HG03159 (cell line): ENCODE data around the gene SPI1.
"Not testable (repeated sequence)": the region's sequence is repeated elsewhere in the genome, so short reads cannot be mapped to it uniquely, and the experiment has no call there.

ENCODE experiments used
- ATAC-seq: cut with Tn5 transposase; IDR thresholded peaks from one replicate; pipeline ENCODE4 v1.9.1; 2021; ENCODE audit warnings: mild to moderate bottlenecking, moderate library complexity; ENCODE audit not compliant: unreplicated experiment

The SPI1 gene

DNA sequence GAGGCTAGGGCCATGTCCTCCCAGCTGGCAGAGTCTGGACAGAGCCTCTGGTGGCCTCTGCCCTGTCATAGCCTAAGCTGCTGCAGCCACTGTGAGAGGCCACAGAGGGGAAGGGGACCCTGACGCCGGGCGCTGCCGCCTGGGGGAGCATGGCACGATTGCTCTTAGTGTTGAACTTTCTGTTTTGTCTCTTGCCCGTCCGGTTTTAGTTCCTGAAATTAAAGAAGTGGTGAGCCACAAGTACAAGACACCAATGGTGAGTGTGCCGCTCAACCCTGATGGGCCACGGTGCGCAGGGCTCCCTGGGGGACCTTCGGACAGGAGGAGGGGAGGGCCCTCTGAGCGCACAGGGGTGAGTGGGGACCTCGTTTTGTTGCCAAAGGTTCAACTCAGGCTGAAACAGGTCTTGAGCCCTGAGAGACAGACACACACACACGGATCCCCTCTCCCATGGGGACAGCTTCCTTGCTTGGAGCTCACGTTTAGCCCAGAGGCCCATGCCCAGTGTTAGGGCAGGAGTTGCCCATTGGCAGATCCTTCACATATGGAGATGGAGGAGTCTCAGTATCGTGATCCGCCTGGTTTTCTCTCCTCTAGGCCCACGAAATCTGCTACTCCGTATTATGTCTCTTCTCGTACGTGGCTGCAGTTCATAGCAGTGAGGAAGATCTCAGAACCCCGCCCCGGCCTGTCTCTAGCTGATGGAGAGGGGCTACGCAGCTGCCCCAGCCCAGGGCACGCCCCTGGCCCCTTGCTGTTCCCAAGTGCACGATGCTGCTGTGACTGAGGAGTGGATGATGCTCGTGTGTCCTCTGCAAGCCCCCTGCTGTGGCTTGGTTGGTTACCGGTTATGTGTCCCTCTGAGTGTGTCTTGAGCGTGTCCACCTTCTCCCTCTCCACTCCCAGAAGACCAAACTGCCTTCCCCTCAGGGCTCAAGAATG is 49.6 kb downstream of the SPI1 start:
- ATAC-seq, result peak; percentile 55

DNA sequence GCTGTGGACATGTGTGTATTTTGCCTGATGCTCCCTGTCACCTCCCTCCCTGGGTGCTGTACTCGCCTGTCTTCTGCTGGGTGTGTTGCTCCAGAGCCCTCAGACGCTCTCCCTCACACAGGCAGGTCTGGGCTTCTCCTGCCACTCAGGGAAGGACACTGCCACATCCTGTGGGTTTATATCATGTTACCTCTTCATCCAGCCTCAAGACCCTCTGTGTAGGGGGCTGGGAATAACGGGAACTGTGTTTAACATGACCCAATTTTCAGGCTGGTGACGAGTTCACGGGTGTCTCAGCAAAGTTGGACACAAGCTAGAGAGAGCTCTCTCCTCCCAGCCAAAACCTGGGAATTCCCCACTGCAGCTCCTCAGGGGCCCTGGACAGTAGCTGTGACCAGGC is 50.4 kb downstream of the SPI1 start:
- ATAC-seq, result no peak

DNA sequence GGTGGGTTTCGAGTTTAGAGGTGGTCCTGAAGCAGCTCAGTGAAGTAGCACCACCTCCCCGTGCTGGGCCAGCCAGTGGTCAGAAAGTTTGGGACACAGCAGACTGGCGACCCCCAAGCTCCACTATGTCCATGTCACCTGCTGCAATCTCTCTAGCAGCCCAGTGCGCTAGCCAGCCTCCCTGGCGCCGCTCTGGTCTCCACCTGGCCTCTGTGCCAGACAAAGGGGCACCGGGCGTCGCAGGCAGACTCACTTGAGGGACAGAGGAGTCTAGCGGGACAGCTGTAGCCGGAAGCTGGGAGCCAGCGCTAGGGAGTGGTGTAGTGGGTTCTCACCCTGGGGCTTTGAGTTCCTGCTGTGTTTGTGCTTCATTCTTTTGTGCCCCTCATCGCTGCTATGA is 51.3 kb downstream of the SPI1 start:
- no peak for ATAC-seq

DNA sequence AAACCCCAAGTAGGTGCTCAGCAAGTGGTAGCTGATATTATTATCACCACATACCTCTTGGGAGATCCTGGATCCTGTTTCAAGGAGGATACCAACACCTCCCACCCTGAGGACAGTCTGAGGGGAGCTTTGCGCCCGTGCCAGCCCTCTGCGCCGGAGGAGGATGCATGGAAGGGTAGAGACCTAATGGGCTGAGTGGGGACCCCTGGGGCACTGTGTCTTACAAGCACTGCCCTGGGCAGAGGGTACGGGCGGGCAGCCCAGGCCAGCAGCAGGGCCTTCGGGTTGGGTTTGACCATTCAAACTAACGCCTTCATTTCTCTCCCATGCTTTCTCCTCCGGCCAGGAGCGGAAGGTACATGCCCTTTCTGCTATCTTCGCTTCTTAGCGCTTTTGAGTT is 52.1 kb downstream of the SPI1 start:
- no peak for ATAC-seq

DNA sequence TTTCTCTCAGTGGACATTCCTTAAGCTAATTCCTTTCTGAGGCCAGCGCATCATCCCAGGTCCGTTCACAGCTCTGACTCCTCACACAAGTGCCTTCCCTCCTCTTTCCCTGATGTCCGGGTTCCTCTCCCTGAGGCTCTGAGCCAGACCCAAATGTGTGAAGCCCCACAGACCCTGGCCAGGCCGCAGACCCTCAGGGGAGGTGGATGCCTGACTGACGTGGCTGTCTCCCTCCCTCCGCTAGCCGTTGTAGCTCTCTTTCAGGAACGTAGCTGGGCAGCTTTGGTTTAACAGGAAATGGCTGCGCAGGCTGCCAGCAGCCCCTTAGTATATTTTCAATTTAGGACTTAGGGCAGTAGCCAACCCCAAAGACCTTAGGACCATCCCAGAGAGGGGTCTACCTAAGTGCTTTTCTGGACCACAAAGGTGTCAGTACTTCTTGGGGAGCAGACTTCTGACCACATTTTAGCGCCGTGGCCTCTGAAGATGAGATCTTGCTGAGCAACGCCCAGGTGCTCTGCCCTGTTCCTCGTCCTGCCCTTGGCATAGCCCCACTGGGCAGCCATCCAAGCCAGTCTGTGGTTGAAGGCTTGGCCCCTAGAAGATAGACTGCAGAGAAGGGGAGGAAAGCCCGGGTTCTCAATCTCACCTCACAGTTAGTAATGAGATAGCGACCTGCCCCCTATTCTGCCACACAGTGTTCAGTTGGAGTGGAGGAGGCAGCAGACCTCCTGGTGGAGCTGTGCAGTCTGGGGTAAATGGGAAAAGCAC is 52.9 kb downstream of the SPI1 start:
- ATAC-seq, result no peak

DNA sequence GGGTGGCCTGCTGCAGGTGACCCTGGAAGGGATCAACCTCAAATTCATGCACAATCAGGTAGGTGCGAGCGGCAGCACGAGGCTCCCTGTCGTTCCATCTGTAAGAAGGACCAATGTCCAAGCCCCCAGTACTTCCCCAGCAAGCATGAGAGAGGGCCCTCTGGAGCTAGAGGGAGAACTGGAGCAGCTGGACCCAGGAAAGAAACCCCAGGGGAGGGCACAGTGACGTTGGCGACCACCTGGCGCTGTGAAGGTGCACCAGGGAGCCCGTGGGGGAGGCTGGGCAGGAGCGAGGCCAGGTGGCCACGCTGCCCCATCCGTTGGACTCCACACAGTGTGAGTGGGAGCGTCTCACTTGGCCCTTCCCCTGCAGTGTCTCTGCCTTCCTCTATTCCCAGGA is 53.8 kb downstream of the SPI1 start:
- no peak for ATAC-seq

DNA sequence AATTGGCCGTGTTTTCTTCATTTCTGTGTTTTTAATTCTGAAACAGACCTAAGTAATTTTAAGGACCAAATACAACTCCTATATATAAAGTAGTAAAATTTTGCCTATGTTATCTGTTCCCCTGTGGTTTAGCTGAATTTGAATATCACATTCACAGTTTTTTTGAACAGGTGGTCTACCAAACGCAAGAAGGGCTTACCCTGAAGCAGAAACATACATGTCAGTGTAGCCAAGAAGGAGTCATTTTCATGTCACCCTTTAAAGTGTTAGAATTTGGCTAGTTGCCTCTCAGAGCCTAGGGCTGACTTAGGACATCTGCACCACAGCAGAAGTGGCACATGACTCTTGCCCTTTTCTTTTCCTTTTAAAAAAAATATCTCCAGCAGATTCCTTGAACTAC is 60.2 kb downstream of the SPI1 start:
- ATAC-seq, result no peak

DNA sequence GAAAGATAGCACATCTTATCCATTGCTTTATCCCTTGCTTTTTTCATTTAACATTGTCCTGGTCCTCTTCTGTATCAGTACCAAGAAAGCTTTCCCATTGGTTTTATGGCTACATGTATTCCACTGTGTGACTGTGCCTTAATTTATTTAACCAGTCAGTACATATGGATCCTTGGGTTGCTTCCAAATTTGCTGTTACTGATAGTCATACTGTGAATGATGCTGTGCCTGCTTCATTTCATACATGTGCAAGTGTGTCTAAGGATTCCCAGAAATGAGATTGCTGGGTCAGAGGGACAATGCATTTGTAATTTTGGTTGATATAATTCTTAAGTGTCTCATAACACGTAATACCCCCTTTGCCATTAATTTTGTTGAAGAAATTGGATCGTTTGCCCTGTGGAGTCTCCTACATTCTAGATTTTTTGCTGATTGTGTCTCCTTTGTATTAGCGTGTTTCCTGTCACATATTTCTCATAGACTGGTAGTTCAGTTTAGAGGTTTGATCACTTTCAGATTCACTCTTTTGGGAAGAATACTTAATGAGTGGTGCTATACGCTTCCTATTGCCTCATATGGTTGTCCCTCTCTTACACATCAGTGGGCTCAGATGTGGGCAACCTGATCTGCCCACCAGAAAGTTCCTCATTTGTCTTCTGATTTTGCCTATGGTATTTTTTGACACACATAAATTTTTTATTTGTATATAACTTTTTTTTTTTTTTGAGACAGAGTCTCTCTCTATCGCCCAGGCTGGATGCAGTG is 61.1 kb downstream of the SPI1 start:
- ATAC-seq, result peak; percentile 52

DNA sequence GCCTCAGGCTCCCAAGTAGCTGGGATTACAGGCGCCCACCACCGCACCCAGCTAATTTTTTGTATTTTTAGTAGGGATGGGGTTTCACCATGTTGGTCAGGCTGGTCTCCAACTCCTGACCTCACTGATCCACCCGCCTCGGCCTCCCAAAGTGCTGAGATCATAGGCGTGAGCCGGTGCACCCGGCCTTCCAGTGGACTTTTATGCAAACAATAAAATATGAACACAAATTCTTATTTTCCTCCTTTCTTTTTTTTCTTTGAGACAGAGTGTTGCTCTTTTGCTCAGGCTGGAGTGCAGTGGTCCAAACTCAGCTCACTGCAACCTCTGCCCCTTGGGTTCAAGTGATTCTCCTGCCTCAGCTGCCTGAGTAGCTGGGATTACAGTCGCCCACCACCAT is 61.8 kb downstream of the SPI1 start:
- ATAC-seq, result not testable (repeated sequence)

DNA sequence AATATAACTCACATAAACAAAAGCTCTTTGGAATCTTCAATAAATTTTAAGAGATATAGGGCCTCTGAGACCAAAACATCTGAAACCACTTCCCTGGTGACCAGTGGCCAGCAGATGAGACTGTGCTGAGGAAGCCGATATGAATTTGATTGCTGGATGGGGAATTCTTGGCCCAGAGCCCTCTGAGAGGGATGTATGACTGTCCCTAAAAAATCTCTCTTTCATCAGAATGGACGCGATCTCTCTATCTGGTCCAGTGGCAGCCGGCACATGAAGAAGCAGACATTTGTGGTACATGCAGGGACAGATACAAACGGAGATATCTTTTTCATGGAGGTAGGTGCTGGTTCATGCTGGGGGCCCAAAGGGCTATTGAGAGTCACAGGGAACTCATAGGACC is 63.4 kb downstream of the SPI1 start:
- ATAC-seq, result no peak

DNA sequence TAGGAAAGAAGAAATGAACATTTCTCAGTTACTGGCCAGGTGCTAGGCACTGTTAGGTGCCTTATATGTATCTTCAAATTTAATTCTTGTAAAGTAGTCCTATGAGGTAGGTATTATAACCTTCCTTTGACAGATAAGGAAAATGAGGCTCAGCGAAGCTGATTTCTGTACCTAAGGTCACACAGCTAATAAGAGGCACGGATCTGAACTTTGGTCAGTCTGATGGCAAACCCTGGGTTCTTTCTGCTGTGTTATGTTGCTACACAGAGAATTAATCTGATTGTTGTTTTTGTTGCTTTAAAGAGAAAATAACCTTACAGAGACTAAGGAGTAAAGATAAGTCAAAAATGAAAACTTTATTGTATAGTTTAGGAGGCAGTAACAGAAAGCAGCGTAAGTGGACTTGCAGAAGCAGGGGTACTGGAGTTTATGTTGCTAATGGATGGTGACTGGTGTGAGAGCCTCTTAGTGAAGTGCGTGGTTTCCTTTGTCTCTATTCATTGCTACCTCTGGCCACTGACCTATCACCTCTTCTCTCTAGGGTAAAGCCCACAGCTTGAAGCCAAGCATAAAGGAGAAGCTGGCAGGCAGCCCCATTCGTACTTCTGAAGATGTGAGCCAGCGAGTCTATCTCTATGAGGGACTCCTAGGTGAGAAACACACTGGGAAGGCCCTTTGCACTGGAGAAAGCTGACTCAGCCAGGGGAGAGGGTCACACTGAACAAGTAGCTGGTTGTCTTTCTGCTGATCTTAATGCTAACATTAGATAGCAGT is 70.1 kb downstream of the SPI1 start:
- ATAC-seq, result no peak

DNA sequence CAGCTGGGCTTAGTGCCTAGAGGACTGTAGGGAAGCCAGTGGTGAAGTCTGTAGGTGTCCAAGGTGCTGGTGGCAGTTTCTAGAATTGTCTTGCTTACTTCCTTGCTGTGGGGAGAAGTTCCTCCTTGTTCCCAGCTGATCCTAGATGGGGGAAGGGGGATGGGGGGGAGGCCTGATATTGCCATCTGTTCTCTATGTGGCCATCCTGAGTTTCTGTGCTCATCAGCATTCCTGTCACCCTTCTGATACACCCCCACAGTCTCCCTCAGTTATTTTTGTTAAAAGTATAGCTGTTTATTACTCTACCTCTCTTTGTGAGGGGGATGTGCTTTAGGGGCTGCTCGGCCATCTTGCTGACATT is 71.9 kb downstream of the SPI1 start:
- ATAC-seq, result no peak

DNA sequence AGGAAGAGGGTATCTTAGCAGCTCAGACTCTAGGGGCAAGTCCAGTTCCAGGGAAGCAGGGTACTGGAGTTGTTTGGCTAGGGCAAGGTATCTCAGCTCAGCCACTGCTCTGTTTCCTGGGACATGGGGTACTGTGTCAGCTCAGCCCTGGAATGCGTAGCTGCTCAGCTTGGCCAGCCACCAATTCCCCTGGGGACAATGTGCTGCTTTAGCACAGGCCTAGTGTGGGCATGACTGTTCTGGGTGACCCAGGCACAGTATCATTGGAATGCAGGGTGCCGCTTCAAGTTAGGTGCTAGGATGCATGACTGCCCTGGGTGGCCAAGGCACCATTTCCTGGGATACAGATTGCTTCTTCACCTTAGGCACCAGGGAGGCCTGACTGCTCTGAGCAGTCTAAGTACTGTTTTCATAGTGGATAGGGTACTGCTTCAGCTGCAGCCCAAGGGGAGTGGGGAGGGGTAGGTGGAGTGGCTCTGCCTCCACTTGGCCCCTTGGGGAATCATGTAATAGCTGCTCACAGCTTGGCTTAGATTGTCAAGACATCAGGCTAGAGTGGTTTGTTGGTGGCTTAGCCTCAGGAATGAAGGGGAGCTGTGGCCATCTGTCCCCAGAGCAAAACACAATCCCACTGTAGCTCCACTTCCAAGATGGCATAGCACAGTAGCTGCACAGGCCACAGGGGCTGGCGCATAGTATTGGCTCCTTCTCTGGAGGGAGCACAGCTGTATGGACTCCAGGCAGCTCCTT is 72.4 kb downstream of the SPI1 start:
- no peak for ATAC-seq
